CD1c-positive myeloid dendritic cell (primary cell): Measurements from ENCODE around the gene PRKX.
"Not testable (repeated sequence)": the region's sequence is repeated elsewhere in the genome, so short reads cannot be mapped to it uniquely, and the experiment has no call there.

Experiments used
- DNase-seq: peaks from one replicate; pipeline ENCODE4 v3.0.0-alpha.2; 2016; ENCODE audit errors: extremely low spot score

Gene PRKX

GRCh38 chrX:3653111-3653510, 60.3 kb downstream of the PRKX start:
- no peak for DNase-seq

DNA sequence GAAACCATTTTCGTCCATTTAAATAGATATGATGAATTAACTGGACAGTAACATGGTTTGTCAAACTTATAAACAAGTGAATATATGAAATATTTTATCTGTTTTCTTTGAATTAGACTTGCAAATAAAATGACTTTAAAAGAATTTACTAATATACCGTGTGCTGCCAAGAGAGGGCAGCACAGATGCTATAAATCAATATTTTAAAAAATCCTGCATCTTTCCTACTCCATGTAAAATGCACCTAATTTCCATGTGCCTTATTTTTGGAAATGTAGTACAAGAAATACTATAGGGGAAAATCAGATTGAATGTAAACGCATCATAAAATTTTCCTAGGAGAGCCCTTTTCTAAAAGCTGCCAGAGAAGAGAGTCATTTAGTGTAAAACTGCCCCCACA, 62.2 kb downstream of the PRKX start:
- DNase-seq: peak; percentile 43

- DNase-seq: no peak
Measured at GRCh38 chrX:3648084-3648483, 65.4 kb downstream of the PRKX start.

GRCh38 chrX:3639858-3640631, 73.4 kb downstream of the PRKX start:
- peak; percentile 79 for DNase-seq

- DNase-seq: no peak
Measured at GRCh38 chrX:3639236-3639635, 74.2 kb downstream of the PRKX start.

- peak; percentile 50 for DNase-seq
Measured at GRCh38 chrX:3638280-3638873, 75.1 kb downstream of the PRKX start.

- DNase-seq: no peak
Measured at GRCh38 chrX:3636803-3637202, 76.6 kb downstream of the PRKX start.

GRCh38 chrX:3631196-3631595, 82.3 kb downstream of the PRKX start:
- DNase-seq: no peak

GRCh38 chrX:3627594-3627993, 85.9 kb downstream of the PRKX start:
- peak; percentile 59 for DNase-seq

DNA sequence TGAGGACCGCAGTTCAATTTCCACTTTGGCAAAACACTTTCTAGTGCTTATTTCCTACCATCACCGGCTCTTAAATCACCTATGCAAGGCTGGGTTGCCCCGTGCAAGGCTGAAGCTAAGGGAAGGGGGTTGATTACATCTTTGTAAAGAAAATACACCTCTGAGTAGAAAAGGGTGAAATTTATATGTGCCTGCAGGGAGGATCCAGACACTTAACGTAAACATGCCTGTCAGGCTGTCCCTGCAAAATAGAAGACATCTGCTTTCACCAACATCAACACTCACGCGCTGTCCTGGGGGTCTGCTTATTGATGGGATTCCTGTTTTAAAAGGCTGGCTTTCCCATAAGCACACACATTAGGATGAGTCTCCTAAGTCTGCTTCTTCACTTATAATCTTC, 92.0 kb downstream of the PRKX start:
- no peak for DNase-seq

DNA sequence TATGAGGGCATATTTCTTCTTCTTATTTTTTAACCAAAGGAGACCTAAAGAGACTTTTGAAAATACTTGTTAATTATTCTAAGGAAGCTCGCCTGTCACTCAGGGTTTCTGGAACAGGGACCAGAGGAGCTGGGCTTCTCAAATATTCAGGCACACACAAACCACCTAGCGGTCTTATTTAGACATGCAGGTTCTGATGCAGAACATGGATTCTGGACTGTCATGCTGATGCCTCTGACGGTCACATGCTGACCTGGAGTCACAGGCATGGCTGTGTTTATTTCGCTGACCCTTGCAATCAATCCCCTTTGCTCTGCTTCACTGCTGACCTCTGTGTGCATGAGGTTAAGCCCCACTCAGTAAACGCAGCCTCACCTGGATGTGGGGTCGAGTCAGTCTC, 101.7 kb downstream of the PRKX start:
- DNase-seq: not testable (repeated sequence)

DNA sequence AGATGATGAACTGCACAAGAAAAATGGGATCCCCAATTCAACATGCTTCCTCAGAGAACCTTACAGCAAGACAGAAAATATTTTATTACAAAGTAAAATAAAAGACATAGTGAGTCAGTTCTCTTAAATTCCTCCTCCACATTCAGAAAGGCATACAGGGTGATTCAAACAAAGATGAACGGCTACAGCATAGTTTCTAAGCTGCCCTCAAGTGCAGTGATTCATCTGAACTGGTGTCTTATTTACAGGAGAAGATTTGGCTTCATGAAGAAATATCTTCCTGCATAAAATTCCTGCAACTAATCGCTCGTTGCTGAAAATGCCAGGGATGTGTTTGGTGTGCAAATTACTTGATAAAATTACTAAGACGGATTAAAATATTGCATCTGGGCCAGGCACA, 103.6 kb downstream of the PRKX start:
- no peak for DNase-seq

DNA sequence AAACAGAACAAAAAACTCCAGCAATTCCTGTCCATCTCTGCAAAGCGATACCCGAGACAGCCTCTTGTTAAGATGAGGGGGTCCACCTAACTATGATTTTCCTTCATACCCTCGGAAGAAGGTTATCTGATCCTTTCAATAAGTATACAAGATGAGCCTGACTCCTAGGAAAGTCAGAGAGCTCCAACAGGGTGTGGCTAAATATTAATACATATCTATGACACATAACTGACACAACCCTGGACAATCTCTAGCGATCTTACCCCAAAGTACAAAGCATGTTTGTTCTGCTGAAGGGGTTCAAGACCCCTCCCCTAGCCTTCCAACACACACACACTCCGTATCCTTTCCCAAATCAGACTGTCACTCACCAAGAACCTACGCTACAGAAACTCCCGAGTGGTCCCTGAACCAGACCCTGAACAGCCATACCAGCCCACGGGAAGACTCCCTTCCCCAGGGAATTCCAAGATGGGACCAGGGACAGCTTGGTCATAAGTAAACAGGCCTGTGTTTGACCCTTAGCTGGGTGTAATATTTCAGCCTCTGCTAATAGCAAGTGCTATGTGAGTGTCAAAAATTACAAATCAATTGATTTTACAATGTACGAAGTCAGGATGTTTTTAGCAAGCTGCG, 110.3 kb downstream of the PRKX start:
- DNase-seq: no peak

GRCh38 chrX:3599802-3600430, 113.5 kb downstream of the PRKX start:
- no peak for DNase-seq

DNA sequence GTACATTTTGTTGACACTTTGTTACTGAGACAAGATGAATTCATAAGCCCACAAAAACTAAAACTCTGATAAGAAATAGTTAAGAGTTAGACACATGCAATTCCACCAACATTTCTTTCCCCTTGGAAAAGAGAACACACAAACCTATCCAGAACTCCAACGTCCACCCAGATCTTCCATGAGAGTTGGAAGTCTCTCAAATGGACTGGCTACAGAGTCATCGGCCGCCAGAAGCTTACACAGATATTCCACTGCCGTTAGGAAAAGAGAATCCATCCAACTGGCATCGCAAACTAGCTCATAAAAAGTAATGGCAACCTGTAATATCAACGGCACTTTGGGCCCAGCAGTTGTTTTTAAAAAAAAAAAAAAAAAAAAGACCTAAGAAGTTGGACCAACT, 114.7 kb downstream of the PRKX start:
- no peak for DNase-seq

DNA sequence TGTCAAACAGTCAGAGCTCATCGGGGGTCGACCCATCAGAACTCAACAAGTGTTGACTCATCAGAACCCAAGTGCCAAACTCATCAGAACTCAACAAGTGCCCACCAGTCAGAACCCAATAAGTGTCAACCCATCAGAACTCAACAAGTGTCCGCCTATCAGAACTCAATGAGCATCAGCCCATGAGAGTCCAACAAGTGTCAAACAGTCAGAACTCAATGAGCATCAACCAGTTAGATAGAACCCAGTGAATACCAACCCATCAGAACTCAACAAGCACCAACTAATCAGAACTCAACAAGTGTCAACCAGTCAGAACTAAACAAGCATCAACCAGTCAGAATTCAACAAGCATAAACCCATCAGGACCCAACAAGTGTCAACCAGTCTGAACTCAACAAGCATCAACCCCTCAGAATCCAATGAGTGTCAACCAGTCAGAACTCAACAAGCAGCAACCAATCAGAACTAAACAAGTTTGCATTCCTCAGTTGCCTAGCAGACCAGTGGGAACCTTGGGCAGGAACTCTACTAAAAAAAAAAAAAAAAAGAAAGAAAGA, 115.3 kb downstream of the PRKX start:
- no peak for DNase-seq

DNA sequence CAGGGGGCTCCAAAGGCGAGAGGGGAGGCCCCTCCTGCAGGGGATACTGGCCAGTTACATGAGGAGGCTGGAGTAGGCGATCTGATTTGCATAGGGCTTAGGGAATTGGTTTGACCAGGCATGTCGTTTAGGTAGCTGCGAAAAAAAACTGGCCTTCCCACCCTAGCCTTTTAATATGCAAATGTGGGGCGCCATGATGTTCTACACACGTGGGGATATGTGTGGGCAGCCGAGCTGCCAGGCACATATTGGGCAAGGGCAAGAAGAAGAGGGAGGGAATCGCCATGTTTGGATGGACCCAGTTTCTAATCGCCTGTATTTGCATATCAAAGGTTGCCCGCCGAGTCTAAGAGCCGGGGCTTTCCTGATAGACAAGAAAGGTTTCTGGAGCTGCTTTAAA, 121.3 kb downstream of the PRKX start:
- no peak for DNase-seq

- DNase-seq: peak; percentile 10
Measured at GRCh38 chrX:3589474-3589873, 124.0 kb downstream of the PRKX start.

GRCh38 chrX:3585719-3586118, 127.7 kb downstream of the PRKX start:
- DNase-seq: no peak

DNA sequence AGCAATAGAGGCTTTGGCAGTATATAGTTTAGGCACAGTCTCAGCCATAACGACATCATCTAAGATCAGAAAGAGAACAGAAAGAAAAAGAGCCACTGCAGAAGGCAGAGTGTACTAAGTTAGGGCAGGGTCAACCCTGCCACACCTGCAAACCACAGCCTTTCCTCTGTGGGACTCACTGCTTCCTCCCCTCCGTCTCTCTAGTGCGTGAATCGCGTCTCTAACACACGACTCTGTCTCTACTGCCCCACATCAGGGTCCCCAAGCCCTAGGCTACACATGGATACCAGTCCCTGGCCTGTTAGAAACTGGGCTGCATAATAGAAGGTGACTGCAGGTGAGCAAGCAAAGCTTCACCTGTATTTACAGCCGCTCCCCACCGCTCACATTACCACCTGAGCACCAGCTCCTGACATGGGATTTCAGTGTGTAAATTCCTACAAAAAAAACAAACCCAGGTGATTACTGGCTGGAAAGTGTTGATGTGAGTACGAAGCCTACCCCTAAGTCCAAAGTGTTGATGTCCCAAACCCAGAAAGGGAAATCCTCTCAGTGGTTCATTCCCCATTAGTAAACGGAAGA, 128.9 kb downstream of the PRKX start:
- DNase-seq: no peak

- DNase-seq: no peak
Measured at GRCh38 chrX:3582451-3582850, 131.0 kb downstream of the PRKX start.

DNA sequence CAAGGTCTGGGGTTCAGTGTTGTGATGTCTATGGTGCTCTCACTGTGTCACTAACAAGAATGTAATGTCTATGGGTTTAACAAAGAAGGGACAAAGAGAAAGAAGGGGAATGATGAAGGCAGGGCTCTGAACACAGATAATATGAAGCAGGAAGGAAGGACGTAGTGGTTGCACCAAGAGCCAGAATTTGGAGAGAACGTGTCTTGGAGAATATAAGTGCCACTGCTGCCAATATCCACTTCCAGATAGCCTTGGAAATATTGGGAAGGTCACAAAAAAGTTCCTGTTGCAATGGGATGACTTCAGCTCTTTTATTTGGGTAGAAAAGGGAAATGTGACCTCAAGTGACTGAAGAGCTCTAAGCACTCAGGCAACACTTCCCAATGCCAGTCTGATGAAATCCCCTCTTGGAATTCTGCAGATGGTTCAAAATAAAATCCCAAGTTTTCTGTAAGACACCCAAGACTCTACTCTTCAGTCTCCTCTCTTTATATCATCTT, 131.8 kb downstream of the PRKX start:
- no peak for DNase-seq
